Measurements from ENCODE around the gene SPHK1.

The SPHK1 gene

GRCh38 chr17:76368545-76368944, 15.9 kb upstream of the SPHK1 start:
- Histone ChIP-seq H4K8ac (ENCODE audit: low read depth, low read length) (peak overlapping the region; percentile 74), H2BK120ac (ENCODE audit: low read depth, low read length) (no peak overlapping the region), H2BK5ac (ENCODE audit: low read length) (no peak overlapping the region), H2AFZ (ENCODE audit: low read length) (no peak overlapping the region), H3K4me3 (ENCODE audit: low read length in 2 of 2) (no peak overlapping the region), H3K9ac (ENCODE audit: low read depth, low read length, poor library complexity) (no peak overlapping the region), H3K36me3 (replicated peaks in 1 of 2; ENCODE audit: control insufficient read depth in 2 of 2, insufficient read depth in 2 of 2, low read length in 2 of 2) (no peaks in the 10 kb centered on the region), H3K27ac (replicated peaks; ENCODE audit: low read length) (peak overlapping the region; percentile 23), H3K9me3 (replicated peaks in 1 of 2; ENCODE audit: control insufficient read depth in 2 of 2, insufficient read depth in 1 of 2, low read depth in 1 of 2, low read length in 2 of 2) (no peaks in the 10 kb centered on the region), H2BK15ac (ENCODE audit: low read length) (no peak overlapping the region), H4K91ac (ENCODE audit: low read depth, low read length, poor library complexity) (no peak overlapping the region), H3K79me1 (ENCODE audit: low read depth, low read length) (no peaks in the 10 kb centered on the region), H3K18ac (ENCODE audit: low read length) (peak overlapping the region; percentile 3), H3K4ac (ENCODE audit: low read length) (no peak overlapping the region), H3K27me3 (ENCODE audit: control insufficient read depth in 3 of 3, insufficient read depth in 3 of 3, low read depth in 1 of 3, low read length in 3 of 3) (no peaks in the 10 kb centered on the region), H2AK5ac (ENCODE audit: low read depth, low read length) (peak overlapping the region; percentile 5), H2BK12ac (ENCODE audit: low read length) (no peak overlapping the region), H3K23ac (ENCODE audit: low read depth, low read length, poor library complexity) (peak overlapping the region; percentile 26), H3K14ac (ENCODE audit: low read length) (peak overlapping the region; percentile 75), H3K4me2 (ENCODE audit: insufficient read depth, low read length, poor library complexity, severe bottlenecking) (no peak overlapping the region), H3K4me1 (ENCODE audit: control insufficient read depth in 2 of 2, insufficient read depth in 1 of 2, low read depth in 1 of 2, low read length in 2 of 2) (peaks cover 2 to 6% of the 10 kb centered on the region in 2 donors)
- no CpG with 5 or more reads among the region's 11 CpGs for WGBS, 2 donors (ENCODE audit: extremely low coverage in 2 of 2, insufficient read length in 2 of 2, insufficient replicate concordance in 1 of 2)
- no peak for DNase-seq (ENCODE audit: low spot score)

- Histone ChIP-seq H4K91ac (ENCODE audit: low read depth, low read length, poor library complexity) (no peak overlapping the region), H3K4me2 (ENCODE audit: insufficient read depth, low read length, poor library complexity, severe bottlenecking) (no peak overlapping the region)
- no CpG with 5 or more reads among the region's 10 CpGs for WGBS, 2 donors (ENCODE audit: extremely low coverage in 2 of 2, insufficient read length in 2 of 2, insufficient replicate concordance in 1 of 2)
These were observed 15.0 kb upstream of the SPHK1 start for GRCh38 chr17:76369379-76369778.

DNA sequence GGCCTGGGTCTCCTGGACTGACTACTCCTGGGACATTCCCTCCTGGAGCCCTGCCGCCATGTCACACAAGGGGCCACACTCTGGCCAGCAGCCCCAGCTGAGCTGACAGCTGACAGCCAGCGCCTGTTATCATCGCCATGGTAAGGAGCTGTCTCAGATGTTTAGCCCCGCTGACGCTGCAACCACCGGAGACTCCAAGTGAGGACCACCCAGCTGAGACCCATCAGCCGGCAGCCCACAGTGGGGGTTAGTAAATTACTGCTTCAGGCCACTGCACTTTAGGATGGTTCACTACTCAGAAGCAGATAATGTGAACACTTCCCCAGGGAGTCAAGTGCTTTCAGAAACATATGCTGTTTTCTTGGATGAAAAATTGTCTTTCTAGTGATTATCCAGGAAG, 14.6 kb upstream of the SPHK1 start:
- H2BK5ac ChIP-seq (ENCODE audit: low read length) = no peak overlapping the region
- H4K8ac ChIP-seq (ENCODE audit: low read depth, low read length) = no peak overlapping the region
- H3K27me3 ChIP-seq (ENCODE audit: control insufficient read depth in 3 of 3, insufficient read depth in 3 of 3, low read depth in 1 of 3, low read length in 3 of 3) = no peaks in the 10 kb centered on the region
- H3K4me1 ChIP-seq (ENCODE audit: control insufficient read depth in 2 of 2, insufficient read depth in 1 of 2, low read depth in 1 of 2, low read length in 2 of 2) = peaks cover 5 to 9% of the 10 kb centered on the region in 2 donors
- H3K4ac ChIP-seq (ENCODE audit: low read length) = no peak overlapping the region
- no peak overlapping the region for H2BK120ac ChIP-seq (ENCODE audit: low read depth, low read length)
- no CpG with 5 or more reads among the region's 7 CpGs for WGBS, 2 donors (ENCODE audit: extremely low coverage in 2 of 2, insufficient read length in 2 of 2, insufficient replicate concordance in 1 of 2)
- H3K79me1 ChIP-seq (ENCODE audit: low read depth, low read length) = no peaks in the 10 kb centered on the region
- H2BK12ac ChIP-seq (ENCODE audit: low read length) = no peak overlapping the region
- no peaks in the 10 kb centered on the region for H3K9me3 ChIP-seq (replicated peaks in 1 of 2; ENCODE audit: control insufficient read depth in 2 of 2, insufficient read depth in 1 of 2, low read depth in 1 of 2, low read length in 2 of 2)
- no peak overlapping the region for H4K91ac ChIP-seq (ENCODE audit: low read depth, low read length, poor library complexity)
- no peak overlapping the region for H3K14ac ChIP-seq (ENCODE audit: low read length)
- H3K23ac ChIP-seq (ENCODE audit: low read depth, low read length, poor library complexity) = no peak overlapping the region
- H2AK5ac ChIP-seq (ENCODE audit: low read depth, low read length) = no peak overlapping the region
- no peak overlapping the region for H3K4me3 ChIP-seq (ENCODE audit: low read length in 2 of 2)
- DNase-seq (ENCODE audit: low spot score) = no peak
- no peak overlapping the region for H3K18ac ChIP-seq (ENCODE audit: low read length)
- H3K4me2 ChIP-seq (ENCODE audit: insufficient read depth, low read length, poor library complexity, severe bottlenecking) = no peak overlapping the region
- no peak overlapping the region for H3K27ac ChIP-seq (replicated peaks; ENCODE audit: low read length)
- H3K36me3 ChIP-seq (replicated peaks in 1 of 2; ENCODE audit: control insufficient read depth in 2 of 2, insufficient read depth in 2 of 2, low read length in 2 of 2) = no peaks in the 10 kb centered on the region
- no peak overlapping the region for H2AFZ ChIP-seq (ENCODE audit: low read length)
- H2BK15ac ChIP-seq (ENCODE audit: low read length) = no peak overlapping the region
- no peak overlapping the region for H3K9ac ChIP-seq (ENCODE audit: low read depth, low read length, poor library complexity)

More at GRCh38 chr17:76369379-76369778, 15.0 kb upstream of the SPHK1 start:
- H3K23ac ChIP-seq (ENCODE audit: low read depth, low read length, poor library complexity) = no peak overlapping the region
- no peak overlapping the region for H3K4me3 ChIP-seq (ENCODE audit: low read length in 2 of 2)
- no peak overlapping the region for H3K4ac ChIP-seq (ENCODE audit: low read length)
- no peaks in the 10 kb centered on the region for H3K27me3 ChIP-seq (ENCODE audit: control insufficient read depth in 3 of 3, insufficient read depth in 3 of 3, low read depth in 1 of 3, low read length in 3 of 3)
- H3K27ac ChIP-seq (replicated peaks; ENCODE audit: low read length) = no peak overlapping the region
- no peak overlapping the region for H2BK5ac ChIP-seq (ENCODE audit: low read length)
- H2BK12ac ChIP-seq (ENCODE audit: low read length) = no peak overlapping the region
- H2AFZ ChIP-seq (ENCODE audit: low read length) = no peak overlapping the region
- peaks cover 5 to 9% of the 10 kb centered on the region in 2 donors for H3K4me1 ChIP-seq (ENCODE audit: control insufficient read depth in 2 of 2, insufficient read depth in 1 of 2, low read depth in 1 of 2, low read length in 2 of 2)
- no peaks in the 10 kb centered on the region for H3K9me3 ChIP-seq (replicated peaks in 1 of 2; ENCODE audit: control insufficient read depth in 2 of 2, insufficient read depth in 1 of 2, low read depth in 1 of 2, low read length in 2 of 2)
- H2AK5ac ChIP-seq (ENCODE audit: low read depth, low read length) = no peak overlapping the region
- no peak overlapping the region for H4K8ac ChIP-seq (ENCODE audit: low read depth, low read length)
- no peak for DNase-seq (ENCODE audit: low spot score)
- no peaks in the 10 kb centered on the region for H3K79me1 ChIP-seq (ENCODE audit: low read depth, low read length)
- H3K14ac ChIP-seq (ENCODE audit: low read length) = no peak overlapping the region
- H3K9ac ChIP-seq (ENCODE audit: low read depth, low read length, poor library complexity) = no peak overlapping the region
- no peak overlapping the region for H2BK120ac ChIP-seq (ENCODE audit: low read depth, low read length)
- no peak overlapping the region for H2BK15ac ChIP-seq (ENCODE audit: low read length)
- H3K36me3 ChIP-seq (replicated peaks in 1 of 2; ENCODE audit: control insufficient read depth in 2 of 2, insufficient read depth in 2 of 2, low read length in 2 of 2) = no peaks in the 10 kb centered on the region
- no peak overlapping the region for H3K18ac ChIP-seq (ENCODE audit: low read length)

- no peak overlapping the region for H4K91ac ChIP-seq (ENCODE audit: low read depth, low read length, poor library complexity)
- no CpG with 5 or more reads among the region's 11 CpGs for WGBS, 2 donors (ENCODE audit: extremely low coverage in 2 of 2, insufficient read length in 2 of 2, insufficient replicate concordance in 1 of 2)
- no peak for DNase-seq (ENCODE audit: low spot score)
These were observed 14.0 kb upstream of the SPHK1 start for GRCh38 chr17:76370261-76370993.

More at GRCh38 chr17:76370261-76370993, 14.0 kb upstream of the SPHK1 start:
- Histone ChIP-seq H2BK120ac (ENCODE audit: low read depth, low read length) (no peak overlapping the region), H3K4me1 (ENCODE audit: control insufficient read depth in 2 of 2, insufficient read depth in 1 of 2, low read depth in 1 of 2, low read length in 2 of 2) (peaks cover 5 to 10% of the 10 kb centered on the region in 2 donors), H3K4me2 (ENCODE audit: insufficient read depth, low read length, poor library complexity, severe bottlenecking) (no peak overlapping the region), H3K36me3 (replicated peaks in 1 of 2; ENCODE audit: control insufficient read depth in 2 of 2, insufficient read depth in 2 of 2, low read length in 2 of 2) (no peaks in the 10 kb centered on the region), H3K14ac (ENCODE audit: low read length) (no peak overlapping the region), H3K23ac (ENCODE audit: low read depth, low read length, poor library complexity) (no peak overlapping the region), H3K27me3 (ENCODE audit: control insufficient read depth in 3 of 3, insufficient read depth in 3 of 3, low read depth in 1 of 3, low read length in 3 of 3) (no peaks in the 10 kb centered on the region), H2AK5ac (ENCODE audit: low read depth, low read length) (no peak overlapping the region), H3K27ac (replicated peaks; ENCODE audit: low read length) (no peak overlapping the region), H3K9ac (ENCODE audit: low read depth, low read length, poor library complexity) (no peak overlapping the region), H3K18ac (ENCODE audit: low read length) (no peak overlapping the region), H2BK15ac (ENCODE audit: low read length) (no peak overlapping the region), H2AFZ (ENCODE audit: low read length) (no peak overlapping the region), H3K9me3 (replicated peaks in 1 of 2; ENCODE audit: control insufficient read depth in 2 of 2, insufficient read depth in 1 of 2, low read depth in 1 of 2, low read length in 2 of 2) (no peaks in the 10 kb centered on the region), H2BK5ac (ENCODE audit: low read length) (no peak overlapping the region), H3K79me1 (ENCODE audit: low read depth, low read length) (no peaks in the 10 kb centered on the region), H3K4me3 (ENCODE audit: low read length in 2 of 2) (no peak overlapping the region), H4K8ac (ENCODE audit: low read depth, low read length) (no peak overlapping the region), H3K4ac (ENCODE audit: low read length) (no peak overlapping the region), H2BK12ac (ENCODE audit: low read length) (no peak overlapping the region)

Measured in neuronal stem cell (in vitro differentiated cells).